Measurements from ENCODE around the gene DBX1. TPM values are rescaled to one million over a fixed set of nuclear protein-coding genes. Genes with fewer than 3 reads are reported as not detected.

Gene DBX1
- total and polyA plus RNA-seq, 5 donors, result not detected

DNA sequence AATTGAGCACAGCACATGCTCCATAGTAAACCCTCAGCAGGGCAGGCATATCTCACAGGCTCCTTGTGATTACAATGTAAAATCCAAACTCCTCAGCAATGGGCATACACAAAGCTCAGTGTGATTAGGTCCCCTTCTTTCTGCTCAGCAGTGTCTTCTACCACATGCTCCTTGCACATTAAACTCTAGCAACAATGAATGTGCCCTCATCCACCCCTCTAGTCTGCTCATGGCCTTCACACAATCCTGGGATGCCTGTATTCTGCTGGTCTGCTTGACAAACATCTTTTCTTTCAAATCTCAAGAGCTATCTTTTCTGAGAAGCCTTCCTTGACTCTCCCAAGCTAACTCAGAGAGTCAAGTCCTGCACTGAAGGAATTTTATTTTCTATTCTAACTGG is 32.4 kb upstream of the DBX1 start:
- no peaks in the 10 kb centered on the region for H3K27me3 ChIP-seq (ENCODE audit: control insufficient read depth, insufficient read depth)
- no peak for ATAC-seq
- H3K4me1 ChIP-seq (ENCODE audit: control insufficient read depth, insufficient read depth, low read length), result no peaks in the 10 kb centered on the region
- no peaks in the 10 kb centered on the region for H3K9me3 ChIP-seq (ENCODE audit: control insufficient read depth, low read length)
- H3K27ac ChIP-seq (ENCODE audit: low read length), result no peak overlapping the region
- H3K4me3 ChIP-seq (ENCODE audit: low read length), result no peak overlapping the region
- no peak for DNase-seq
- intact Hi-C loops (cut with DNase I), result no loop called here

GRCh38 chr11:20192151-20192550 is 31.9 kb upstream of the DBX1 start:
- Histone ChIP-seq H3K27me3 (ENCODE audit: control insufficient read depth, insufficient read depth) (no peaks in the 10 kb centered on the region), H3K9me3 (ENCODE audit: control insufficient read depth, low read length) (no peaks in the 10 kb centered on the region), H3K27ac (ENCODE audit: low read length) (no peak overlapping the region), H3K4me3 (ENCODE audit: low read length) (no peak overlapping the region), H3K4me1 (ENCODE audit: control insufficient read depth, insufficient read depth, low read length) (no peaks in the 10 kb centered on the region)
- intact Hi-C loops (cut with DNase I), result no loop called here
- 60% methylated on average over 2 of the region's 2 CpGs for WGBS
- no peak for DNase-seq
- no peak for ATAC-seq

DNA sequence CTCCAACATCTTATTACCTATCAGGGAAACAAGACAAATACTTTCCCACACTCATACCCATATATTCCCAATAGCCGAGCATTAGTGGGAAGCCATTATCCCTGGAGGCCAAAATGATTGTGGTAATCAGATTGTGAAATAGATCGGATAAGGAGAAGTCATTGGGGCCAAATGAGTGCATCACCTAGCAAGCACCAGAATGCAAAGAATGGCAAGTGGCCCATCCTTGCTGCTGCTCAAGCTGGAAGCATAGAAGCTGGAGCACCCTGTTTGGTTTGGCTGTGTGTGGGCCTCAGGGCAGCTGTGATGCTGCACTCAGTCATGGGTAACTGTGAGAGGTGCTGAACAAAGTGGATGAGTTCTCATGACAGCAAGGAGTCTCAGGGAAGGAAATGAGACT is 18.7 kb upstream of the DBX1 start:
- ATAC-seq, result no peak
- intact Hi-C loops (cut with DNase I), result no loop called here
- Histone ChIP-seq H3K27ac (ENCODE audit: low read length) (no peak overlapping the region), H3K4me3 (ENCODE audit: low read length) (no peak overlapping the region), H3K27me3 (ENCODE audit: control insufficient read depth, insufficient read depth) (no peaks in the 10 kb centered on the region), H3K9me3 (ENCODE audit: control insufficient read depth, low read length) (no peaks in the 10 kb centered on the region), H3K4me1 (ENCODE audit: control insufficient read depth, insufficient read depth, low read length) (no peaks in the 10 kb centered on the region)
- DNase-seq, result no peak
- 85% methylated on average over 2 of the region's 2 CpGs for WGBS

DNA sequence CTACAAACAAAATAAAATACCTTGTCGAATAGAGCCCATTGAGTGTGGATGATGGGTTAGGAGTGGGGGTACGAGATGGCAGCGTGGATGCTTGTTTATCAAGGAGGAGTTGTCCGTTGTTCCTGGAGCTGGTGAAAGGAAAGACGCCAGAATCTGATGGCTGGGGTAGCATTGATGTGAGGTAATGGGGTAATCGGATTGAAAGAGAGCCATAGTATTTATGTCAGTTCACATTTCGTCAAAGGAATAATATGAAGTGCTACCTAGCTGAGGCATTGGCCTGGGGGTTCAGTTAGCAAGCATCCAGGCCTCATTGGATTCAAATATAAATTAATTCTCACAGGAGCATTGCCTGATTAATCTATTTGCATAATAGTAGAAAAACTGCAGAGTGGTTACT is 16.9 kb upstream of the DBX1 start:
- Histone ChIP-seq H3K27me3 (ENCODE audit: control insufficient read depth, insufficient read depth) (no peaks in the 10 kb centered on the region), H3K4me1 (ENCODE audit: control insufficient read depth, insufficient read depth, low read length) (no peaks in the 10 kb centered on the region), H3K9me3 (ENCODE audit: control insufficient read depth, low read length) (no peaks in the 10 kb centered on the region), H3K4me3 (ENCODE audit: low read length) (no peak overlapping the region), H3K27ac (ENCODE audit: low read length) (no peak overlapping the region)
- 63% methylated on average over 7 of the region's 7 CpGs for WGBS
- intact Hi-C loops (cut with DNase I), result no loop called here
- ATAC-seq, result no peak
- no peak for DNase-seq

GRCh38 chr11:20172721-20173447 is 12.6 kb upstream of the DBX1 start:
- no peak overlapping the region for H3K4me3 ChIP-seq (ENCODE audit: low read length)
- no peaks in the 10 kb centered on the region for H3K4me1 ChIP-seq (ENCODE audit: control insufficient read depth, insufficient read depth, low read length)
- DNase-seq (no peak), ATAC-seq (no peak)
- no peaks in the 10 kb centered on the region for H3K9me3 ChIP-seq (ENCODE audit: control insufficient read depth, low read length)
- intact Hi-C loops (cut with DNase I), result no loop called here
- H3K27ac ChIP-seq (ENCODE audit: low read length), result no peak overlapping the region
- no peaks in the 10 kb centered on the region for H3K27me3 ChIP-seq (ENCODE audit: control insufficient read depth, insufficient read depth)
- 70% methylated on average over 5 of the region's 5 CpGs for WGBS

DNA sequence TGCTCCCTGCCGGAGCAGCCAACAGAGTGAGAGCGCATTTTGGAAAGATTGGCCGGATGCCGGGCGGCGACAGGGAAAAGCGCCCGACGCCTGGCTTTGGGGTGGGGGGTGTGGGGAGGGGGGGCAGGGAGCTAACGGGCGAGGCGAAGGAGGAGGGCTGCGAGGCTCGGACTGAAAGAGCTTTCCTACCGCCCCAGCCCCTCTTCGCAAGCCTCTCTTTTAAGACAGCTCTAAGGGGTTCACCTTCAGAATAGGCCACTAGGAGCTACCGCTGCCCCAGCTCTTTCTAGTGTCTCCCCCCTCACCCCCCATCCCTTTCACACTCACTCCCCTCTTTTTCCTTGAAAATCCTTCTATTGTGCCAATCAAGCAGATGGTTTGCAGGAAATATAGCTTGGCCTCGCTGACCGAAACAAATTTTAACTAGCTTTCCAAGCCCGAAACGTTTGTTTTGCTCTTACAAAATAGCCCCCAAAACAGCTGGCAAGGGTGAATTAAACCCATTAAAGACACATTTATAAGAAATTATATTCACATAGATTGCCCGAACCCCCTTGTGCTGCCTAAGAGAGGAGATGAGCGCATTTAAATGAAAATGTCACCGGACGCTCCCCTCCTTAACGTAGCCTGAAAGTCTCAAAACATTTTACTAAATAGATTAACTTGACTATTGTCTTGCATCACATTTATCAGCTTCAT is 3.7 kb upstream of the DBX1 start:
- peaks cover 4% of the 10 kb centered on the region for H3K4me1 ChIP-seq (ENCODE audit: control insufficient read depth, insufficient read depth, low read length)
- peaks cover 9% of the 10 kb centered on the region for H3K27me3 ChIP-seq (ENCODE audit: control insufficient read depth, insufficient read depth)
- H3K27ac ChIP-seq (ENCODE audit: low read length), result no peak overlapping the region
- ATAC-seq (no peak), DNase-seq (no peak)
- WGBS, result 12% methylated on average over 26 of the region's 26 CpGs
- intact Hi-C loops (cut with DNase I), result no loop called here
- peak overlapping the region; percentile 29 for H3K4me3 ChIP-seq (ENCODE audit: low read length)
- H3K9me3 ChIP-seq (ENCODE audit: control insufficient read depth, low read length), result no peaks in the 10 kb centered on the region

DNA sequence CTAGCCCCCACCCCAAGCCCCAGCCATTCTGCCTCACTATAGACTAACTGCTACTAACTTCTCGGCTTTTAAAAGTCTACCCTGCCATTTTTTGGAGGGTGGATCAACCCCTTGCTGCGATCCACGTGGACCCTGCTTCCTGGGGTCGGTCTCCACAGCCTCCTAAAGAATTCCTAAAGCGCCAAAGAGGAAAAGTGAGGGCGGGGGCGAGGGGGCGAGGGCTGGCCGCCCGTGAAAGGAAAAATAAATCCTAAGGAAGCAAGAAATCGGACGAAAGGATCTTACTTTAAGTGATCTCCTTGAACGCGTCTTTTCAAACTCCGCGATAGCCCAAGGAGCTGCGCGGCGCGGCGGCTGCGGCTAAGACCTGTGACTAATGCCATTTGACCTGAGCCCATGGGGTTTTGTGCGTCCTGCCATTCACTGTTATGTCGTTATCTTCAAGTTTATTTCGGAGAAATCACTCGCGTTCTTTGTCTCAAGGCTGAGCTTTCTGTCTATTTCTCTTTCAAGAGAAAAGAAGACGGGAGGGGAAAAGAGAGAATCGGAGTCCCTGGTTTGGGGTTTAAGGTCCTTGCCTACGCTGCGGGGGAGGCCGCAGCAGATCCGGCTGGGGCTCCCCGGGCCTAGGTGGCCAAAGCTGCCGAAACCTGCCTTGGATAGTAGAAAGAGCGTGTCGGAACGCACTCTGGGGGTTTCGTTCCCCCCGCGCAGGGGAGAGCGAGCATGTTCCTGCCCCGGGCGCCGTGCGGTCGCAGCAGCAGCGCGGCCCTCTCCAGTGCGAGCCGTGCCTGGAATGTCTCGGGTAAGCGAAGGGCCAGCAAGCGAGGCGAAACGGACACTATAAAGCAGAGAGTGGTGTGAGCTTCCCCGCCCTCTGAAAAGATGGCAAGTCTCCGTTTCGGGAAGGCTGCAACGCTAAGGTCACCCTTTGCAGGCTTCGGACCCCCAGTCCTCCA is 2.8 kb upstream of the DBX1 start:
- peaks cover 4% of the 10 kb centered on the region for H3K4me1 ChIP-seq (ENCODE audit: control insufficient read depth, insufficient read depth, low read length)
- intact Hi-C loops (cut with DNase I), result no loop called here
- 2% methylated on average over 61 of the region's 61 CpGs for WGBS
- DNase-seq, result no peak
- no peaks in the 10 kb centered on the region for H3K9me3 ChIP-seq (ENCODE audit: control insufficient read depth, low read length)
- peak; percentile 40 to 51 for ATAC-seq
- H3K27me3 ChIP-seq (ENCODE audit: control insufficient read depth, insufficient read depth), result peaks cover 9% of the 10 kb centered on the region
- H3K27ac ChIP-seq (ENCODE audit: low read length), result no peak overlapping the region
- H3K4me3 ChIP-seq (ENCODE audit: low read length), result peak overlapping the region; percentile 29

DNA sequence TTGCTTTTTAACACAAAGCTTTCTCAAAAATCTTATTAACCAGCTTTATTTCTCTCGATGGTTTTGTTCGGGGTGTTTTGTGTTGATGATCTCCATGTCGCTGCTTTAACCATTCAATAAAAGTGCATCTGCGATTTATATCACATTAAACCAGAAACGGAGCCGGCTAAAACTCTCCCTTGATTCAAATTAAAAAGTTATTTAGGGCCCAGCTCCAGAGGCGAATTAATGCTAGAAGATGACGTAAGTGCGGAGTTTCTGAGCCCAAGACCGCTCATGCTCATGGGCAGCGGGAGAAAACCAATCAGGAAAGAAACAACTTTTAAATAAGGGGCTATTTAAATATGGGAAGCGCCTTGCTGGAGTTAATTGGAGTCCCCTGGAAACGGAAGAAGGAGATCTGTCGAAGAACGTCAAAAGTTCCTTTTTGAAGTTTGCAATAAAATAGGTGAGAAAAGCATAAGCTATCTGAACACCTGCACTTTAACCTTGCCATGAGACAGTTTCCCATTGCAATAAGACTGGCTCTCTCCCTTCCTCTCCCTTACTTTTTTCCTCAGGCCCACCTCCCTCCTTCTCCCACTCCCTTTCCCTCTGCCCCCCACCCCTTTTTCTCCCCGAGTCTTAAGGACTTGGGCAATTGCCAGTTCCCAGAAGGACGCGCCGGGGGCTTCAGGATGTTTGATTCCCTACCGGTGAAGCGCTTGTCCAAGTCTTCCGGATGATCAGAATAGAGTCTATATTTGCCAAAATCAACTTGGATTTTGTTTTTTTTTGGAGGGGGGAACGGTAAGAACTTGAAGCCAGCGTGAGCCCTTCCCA is 1.9 kb upstream of the DBX1 start:
- intact Hi-C loops (cut with DNase I), result no loop called here
- H3K4me3 ChIP-seq (ENCODE audit: low read length), result no peak overlapping the region
- no peaks in the 10 kb centered on the region for H3K9me3 ChIP-seq (ENCODE audit: control insufficient read depth, low read length)
- DNase-seq (no peak), ATAC-seq (no peak)
- no peak overlapping the region for H3K27ac ChIP-seq (ENCODE audit: low read length)
- WGBS, result 4% methylated on average over 24 of the region's 24 CpGs
- H3K4me1 ChIP-seq (ENCODE audit: control insufficient read depth, insufficient read depth, low read length), result peaks cover 4% of the 10 kb centered on the region
- peaks cover 5% of the 10 kb centered on the region for H3K27me3 ChIP-seq (ENCODE audit: control insufficient read depth, insufficient read depth)

GRCh38 chr11:20161230-20161918 is 1.1 kb upstream of the DBX1 start:
- Histone ChIP-seq H3K4me3 (ENCODE audit: low read length) (no peak overlapping the region), H3K27ac (ENCODE audit: low read length) (no peak overlapping the region), H3K27me3 (ENCODE audit: control insufficient read depth, insufficient read depth) (peaks cover 5% of the 10 kb centered on the region), H3K4me1 (ENCODE audit: control insufficient read depth, insufficient read depth, low read length) (peaks cover 4% of the 10 kb centered on the region), H3K9me3 (ENCODE audit: control insufficient read depth, low read length) (no peaks in the 10 kb centered on the region)
- DNase-seq, result no peak
- no peak for ATAC-seq
- intact Hi-C loops (cut with DNase I), result no loop called here
- 3% methylated on average over 29 of the region's 29 CpGs for WGBS

Data from right cardiac atrium (tissue), 5 donors.